K562 (cell line): ENCODE measurements around the gene BLVRA. TPM values are rescaled to one million over a fixed set of nuclear protein-coding genes. Genes with fewer than 3 reads are reported as not detected.
"Not testable (repeated sequence)": the region's sequence is repeated elsewhere in the genome, so short reads cannot be mapped to it uniquely, and the experiment has no call there.

Experiments
- ARID2 ChIP-seq: fragments of 450-650 bp; IDR thresholded peaks from 2 replicates; pipeline ENCODE4 v1.6.1; 2017; ENCODE audit warnings: antibody characterized with exemption, mild to moderate bottlenecking
- ATF3 ChIP-seq, 2 experiments: fragments of 450-650 bp in 1 of 2; sonication (generic) in 1 of 2; formaldehyde crosslinking in 1 of 2; IDR thresholded peaks in 1 of 2; conservative IDR thresholded peaks in 1 of 2; 2 replicates each; pipeline versions ENCODE4 v1.6.1 to v1.8.1; 2016 to 2023; ENCODE audit warnings: mild to moderate bottlenecking in 2 of 2, moderate library complexity in 2 of 2, inconsistent platforms in 1 of 2, missing genetic modification reagents in 1 of 2
- YY1 ChIP-seq, 3 experiments: IDR thresholded peaks; 2 replicates each; pipeline ENCODE4 v1.6.1; 2011; ENCODE audit warnings: low read length in 2 of 3, mild to moderate bottlenecking in 2 of 3, moderate library complexity in 2 of 3, borderline replicate concordance in 1 of 3, control low read depth in 1 of 3, low read depth in 1 of 3; ENCODE audit not compliant: insufficient read depth in 3 of 3, insufficient replicate concordance in 2 of 3, control insufficient read depth in 1 of 3, insufficient read length in 1 of 3; ENCODE audit errors: extremely low read depth in 1 of 3
- polyA plus RNA-seq, 8 experiments: library from polyadenylated mRNA; depleted of rRNA in 4 of 8; stranded (reverse) in 5 of 8; unstranded in 3 of 8; fragments of >200 nt; fragmentation: Nextera tagmentation in 2 of 8; fragmentation: Illumina TruSeq in 1 of 8; extraction: Ambion mirVana in 2 of 8; extraction: Trizol in 1 of 8; gene quantifications; 2 replicates each; pipeline versions ENCODE4 v1.2.1 to v1.2.3, GENCODE V29; 2011 to 2014; ENCODE audit warnings: inconsistent platforms in 1 of 8, missing spikeins in 1 of 8
- total RNA-seq, 7 experiments: library from RNA; depleted of rRNA in 6 of 7; stranded (reverse); fragments of >200 nt in 6 of 7; fragmentation: Illumina TruSeq in 2 of 7; extraction: Trizol in 2 of 7; gene quantifications; 2 replicates each; pipeline versions ENCODE4 v1.2.1 to v1.2.3, GENCODE V29; 2011 to 2021; ENCODE audit warnings: low replicate concordance in 1 of 7
- TF ChIP-seq, protein P1 (sequence below), 2 experiments: fragments of 450-650 bp; conservative IDR thresholded peaks; 2 replicates each; pipeline ENCODE4 v1.6.1; 2017; ENCODE audit warnings: mild to moderate bottlenecking in 2 of 2, moderate library complexity in 2 of 2
- TF ChIP-seq, protein P2 (sequence below), 2 experiments: IDR thresholded peaks; 2 replicates each; pipeline ENCODE4 v1.6.1; 2011; ENCODE audit warnings: borderline replicate concordance in 1 of 2, control low read depth in 1 of 2, low read depth in 1 of 2, low read length in 1 of 2, mild to moderate bottlenecking in 1 of 2, mixed read lengths in 1 of 2, moderate library complexity in 1 of 2; ENCODE audit not compliant: insufficient read depth in 1 of 2, insufficient read length in 1 of 2, poor library complexity in 1 of 2, severe bottlenecking in 1 of 2; ENCODE audit errors: extremely low read depth in 1 of 2
- TF ChIP-seq, protein P3 (sequence below), 2 experiments: fragments of 450-650 bp; formaldehyde crosslinking in 1 of 2; IDR thresholded peaks; 2 replicates each; pipeline versions ENCODE4 v1.4.0 to v1.6.1; 2014 to 2020; ENCODE audit warnings: mild to moderate bottlenecking in 2 of 2, borderline replicate concordance in 1 of 2, low read depth in 1 of 2
- TF ChIP-seq, protein P4 (sequence below): sonication (generic); formaldehyde crosslinking; IDR thresholded peaks from 2 replicates; pipeline ENCODE4 v1.8.0; 2022; ENCODE audit warnings: missing genetic modification reagents, mild to moderate bottlenecking, moderate library complexity, borderline replicate concordance

Gene BLVRA
- total and polyA plus RNA-seq, 9 of the 15 experiments (the other 6 are each of a cell fraction or from before 2014, with no cell fraction given) = 48.5 to 147 (median 61.5) TPM

DNA sequence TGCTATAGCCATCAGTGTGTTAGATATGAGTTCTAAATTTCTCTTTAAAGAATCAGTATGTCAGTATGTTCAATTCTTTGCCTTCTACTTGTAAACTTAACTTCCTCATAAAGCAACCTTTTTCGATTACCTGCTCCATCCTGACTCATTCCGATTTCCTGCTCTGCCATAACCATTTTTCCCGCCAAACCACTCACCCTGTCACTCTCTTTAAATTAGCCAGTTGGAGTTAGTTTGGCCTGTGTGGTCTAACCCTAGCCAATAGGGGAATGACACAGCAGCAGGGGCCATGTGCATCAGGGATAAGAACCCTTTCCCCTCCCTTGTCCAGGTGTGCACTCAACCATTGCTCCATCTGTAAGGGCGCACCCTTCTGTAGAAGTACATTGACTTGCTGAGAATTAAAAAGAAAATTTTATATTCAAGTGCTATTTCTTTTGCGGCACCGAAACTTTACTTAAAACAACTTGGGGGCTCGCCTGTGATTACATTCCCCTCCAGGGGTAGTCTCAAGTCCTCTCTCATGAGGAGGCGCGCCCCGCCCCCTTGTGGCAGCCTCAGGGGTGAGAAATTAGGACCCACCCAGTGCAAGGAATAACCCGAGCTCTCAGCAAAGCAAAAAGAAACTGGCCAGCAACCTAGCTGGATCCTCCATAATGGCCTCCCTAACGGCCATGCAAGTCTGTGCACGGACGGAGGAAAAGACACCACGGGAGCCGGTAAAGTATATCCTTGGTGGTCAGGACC, 51.9 kb downstream of the BLVRA start (continued):
- TF ChIP-seq, protein P1, sequence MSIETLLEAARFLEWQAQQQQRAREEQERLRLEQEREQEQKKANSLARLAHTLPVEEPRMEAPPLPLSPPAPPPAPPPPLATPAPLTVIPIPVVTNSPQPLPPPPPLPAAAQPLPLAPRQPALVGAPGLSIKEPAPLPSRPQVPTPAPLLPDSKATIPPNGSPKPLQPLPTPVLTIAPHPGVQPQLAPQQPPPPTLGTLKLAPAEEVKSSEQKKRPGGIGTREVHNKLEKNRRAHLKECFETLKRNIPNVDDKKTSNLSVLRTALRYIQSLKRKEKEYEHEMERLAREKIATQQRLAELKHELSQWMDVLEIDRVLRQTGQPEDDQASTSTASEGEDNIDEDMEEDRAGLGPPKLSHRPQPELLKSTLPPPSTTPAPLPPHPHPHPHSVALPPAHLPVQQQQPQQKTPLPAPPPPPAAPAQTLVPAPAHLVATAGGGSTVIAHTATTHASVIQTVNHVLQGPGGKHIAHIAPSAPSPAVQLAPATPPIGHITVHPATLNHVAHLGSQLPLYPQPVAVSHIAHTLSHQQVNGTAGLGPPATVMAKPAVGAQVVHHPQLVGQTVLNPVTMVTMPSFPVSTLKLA (conservative IDR thresholded peaks at IDR 0.05) = peak in 1 of 2 experiments; percentile 49; a peak in 2 of 4 replicates
- TF ChIP-seq, protein P2, sequence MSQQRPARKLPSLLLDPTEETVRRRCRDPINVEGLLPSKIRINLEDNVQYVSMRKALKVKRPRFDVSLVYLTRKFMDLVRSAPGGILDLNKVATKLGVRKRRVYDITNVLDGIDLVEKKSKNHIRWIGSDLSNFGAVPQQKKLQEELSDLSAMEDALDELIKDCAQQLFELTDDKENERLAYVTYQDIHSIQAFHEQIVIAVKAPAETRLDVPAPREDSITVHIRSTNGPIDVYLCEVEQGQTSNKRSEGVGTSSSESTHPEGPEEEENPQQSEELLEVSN (IDR thresholded peaks at IDR 0.05; ENCODE audit: borderline replicate concordance in 1 of 2, extremely low read depth in 1 of 2, insufficient read depth in 1 of 2, insufficient read length in 1 of 2, low read depth in 1 of 2, low read length in 1 of 2, poor library complexity in 1 of 2, severe bottlenecking in 1 of 2) = peak in 1 of 2 experiments; percentile 8
- peak in 1 of 3 experiments; percentile 72 for TF ChIP-seq YY1 (IDR thresholded peaks at IDR 0.05; ENCODE audit: borderline replicate concordance in 1 of 3, control insufficient read depth in 1 of 3, extremely low read depth in 1 of 3, insufficient read depth in 3 of 3, insufficient read length in 1 of 3, insufficient replicate concordance in 2 of 3, low read depth in 1 of 3, low read length in 2 of 3)
- TF ChIP-seq, protein P3, sequence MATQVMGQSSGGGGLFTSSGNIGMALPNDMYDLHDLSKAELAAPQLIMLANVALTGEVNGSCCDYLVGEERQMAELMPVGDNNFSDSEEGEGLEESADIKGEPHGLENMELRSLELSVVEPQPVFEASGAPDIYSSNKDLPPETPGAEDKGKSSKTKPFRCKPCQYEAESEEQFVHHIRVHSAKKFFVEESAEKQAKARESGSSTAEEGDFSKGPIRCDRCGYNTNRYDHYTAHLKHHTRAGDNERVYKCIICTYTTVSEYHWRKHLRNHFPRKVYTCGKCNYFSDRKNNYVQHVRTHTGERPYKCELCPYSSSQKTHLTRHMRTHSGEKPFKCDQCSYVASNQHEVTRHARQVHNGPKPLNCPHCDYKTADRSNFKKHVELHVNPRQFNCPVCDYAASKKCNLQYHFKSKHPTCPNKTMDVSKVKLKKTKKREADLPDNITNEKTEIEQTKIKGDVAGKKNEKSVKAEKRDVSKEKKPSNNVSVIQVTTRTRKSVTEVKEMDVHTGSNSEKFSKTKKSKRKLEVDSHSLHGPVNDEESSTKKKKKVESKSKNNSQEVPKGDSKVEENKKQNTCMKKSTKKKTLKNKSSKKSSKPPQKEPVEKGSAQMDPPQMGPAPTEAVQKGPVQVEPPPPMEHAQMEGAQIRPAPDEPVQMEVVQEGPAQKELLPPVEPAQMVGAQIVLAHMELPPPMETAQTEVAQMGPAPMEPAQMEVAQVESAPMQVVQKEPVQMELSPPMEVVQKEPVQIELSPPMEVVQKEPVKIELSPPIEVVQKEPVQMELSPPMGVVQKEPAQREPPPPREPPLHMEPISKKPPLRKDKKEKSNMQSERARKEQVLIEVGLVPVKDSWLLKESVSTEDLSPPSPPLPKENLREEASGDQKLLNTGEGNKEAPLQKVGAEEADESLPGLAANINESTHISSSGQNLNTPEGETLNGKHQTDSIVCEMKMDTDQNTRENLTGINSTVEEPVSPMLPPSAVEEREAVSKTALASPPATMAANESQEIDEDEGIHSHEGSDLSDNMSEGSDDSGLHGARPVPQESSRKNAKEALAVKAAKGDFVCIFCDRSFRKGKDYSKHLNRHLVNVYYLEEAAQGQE (IDR thresholded peaks at IDR 0.05; ENCODE audit: borderline replicate concordance) = peak; percentile 76; the same call in 1 of the 2 replicates
- TF ChIP-seq, protein P3 (CRISPR knock-in tag; IDR thresholded peaks at IDR 0.05; ENCODE audit: low read depth) = not testable (repeated sequence)
- peak; percentile 56; the same call in 1 of the 2 replicates for TF ChIP-seq ARID2
- TF ChIP-seq, protein P4, sequence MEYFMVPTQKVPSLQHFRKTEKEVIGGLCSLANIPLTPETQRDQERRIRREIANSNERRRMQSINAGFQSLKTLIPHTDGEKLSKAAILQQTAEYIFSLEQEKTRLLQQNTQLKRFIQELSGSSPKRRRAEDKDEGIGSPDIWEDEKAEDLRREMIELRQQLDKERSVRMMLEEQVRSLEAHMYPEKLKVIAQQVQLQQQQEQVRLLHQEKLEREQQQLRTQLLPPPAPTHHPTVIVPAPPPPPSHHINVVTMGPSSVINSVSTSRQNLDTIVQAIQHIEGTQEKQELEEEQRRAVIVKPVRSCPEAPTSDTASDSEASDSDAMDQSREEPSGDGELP = peak; percentile 45; the same call in 1 of the 2 replicates
- not testable (repeated sequence) for TF ChIP-seq ATF3 (IDR thresholded peaks at IDR 0.05)
- 0 out of 2 replicates have a peak, but pooled peaks have one; percentile 3 for TF ChIP-seq ATF3 (CRISPR knock-in tag; conservative IDR thresholded peaks at IDR 0.05)
